Measurements from ENCODE around the gene PKNOX2. TPM values are rescaled to one million over a fixed set of nuclear protein-coding genes. Genes with fewer than 3 reads are reported as not detected.

Gene PKNOX2
- total RNA-seq, 1 experiment from 2014 or later: not detected

DNA sequence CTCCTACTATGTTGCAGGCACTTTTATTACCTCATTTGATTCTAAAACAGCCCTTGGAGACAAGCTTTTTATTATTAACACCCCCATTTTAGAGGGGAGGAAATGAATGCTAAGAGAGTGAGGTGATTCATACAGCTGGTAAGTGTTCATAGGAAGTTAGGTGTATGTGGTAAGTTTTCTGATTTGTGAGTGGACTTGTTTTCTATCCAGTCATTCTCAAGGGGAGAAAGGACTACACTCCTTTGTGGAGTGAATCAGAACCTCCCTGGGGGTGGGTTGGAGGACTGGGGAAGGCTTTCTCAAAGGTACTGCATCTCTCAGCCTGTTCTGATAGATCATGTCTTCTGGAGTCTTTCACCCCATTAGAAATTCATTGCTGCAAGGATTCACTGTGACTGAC, 23.5 kb downstream of the PKNOX2 start:
- H3K4me3 Mint-ChIP-seq (ENCODE audit: low read depth, unreplicated experiment): no peak overlapping the region
- CTCF ChIA-PET: interaction anchor here (0.6 kb wide), 1 partner anchor 1697 kb away, joined by 3 read pairs; no protein-coding TSS in a partner anchor
- intact Hi-C loops (cut with micrococcal nuclease; ENCODE audit: unreplicated experiment): no loop called here
- BruUV-seq (replicated peaks): no TSS peak
- H3K4me1 Mint-ChIP-seq (ENCODE audit: low read depth, unreplicated experiment): no peaks in the 10 kb centered on the region
- no peaks in the 10 kb centered on the region for H3K9me3 Mint-ChIP-seq (ENCODE audit: low read depth, unreplicated experiment)
- TF ChIP-seq, protein P1, sequence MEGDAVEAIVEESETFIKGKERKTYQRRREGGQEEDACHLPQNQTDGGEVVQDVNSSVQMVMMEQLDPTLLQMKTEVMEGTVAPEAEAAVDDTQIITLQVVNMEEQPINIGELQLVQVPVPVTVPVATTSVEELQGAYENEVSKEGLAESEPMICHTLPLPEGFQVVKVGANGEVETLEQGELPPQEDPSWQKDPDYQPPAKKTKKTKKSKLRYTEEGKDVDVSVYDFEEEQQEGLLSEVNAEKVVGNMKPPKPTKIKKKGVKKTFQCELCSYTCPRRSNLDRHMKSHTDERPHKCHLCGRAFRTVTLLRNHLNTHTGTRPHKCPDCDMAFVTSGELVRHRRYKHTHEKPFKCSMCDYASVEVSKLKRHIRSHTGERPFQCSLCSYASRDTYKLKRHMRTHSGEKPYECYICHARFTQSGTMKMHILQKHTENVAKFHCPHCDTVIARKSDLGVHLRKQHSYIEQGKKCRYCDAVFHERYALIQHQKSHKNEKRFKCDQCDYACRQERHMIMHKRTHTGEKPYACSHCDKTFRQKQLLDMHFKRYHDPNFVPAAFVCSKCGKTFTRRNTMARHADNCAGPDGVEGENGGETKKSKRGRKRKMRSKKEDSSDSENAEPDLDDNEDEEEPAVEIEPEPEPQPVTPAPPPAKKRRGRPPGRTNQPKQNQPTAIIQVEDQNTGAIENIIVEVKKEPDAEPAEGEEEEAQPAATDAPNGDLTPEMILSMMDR (IDR thresholded peaks at IDR 0.05; ENCODE audit: unreplicated experiment): no peak
- H3K27me3 Mint-ChIP-seq (ENCODE audit: unreplicated experiment): peaks cover 73% of the 10 kb centered on the region
- no peaks in the 10 kb centered on the region for H3K36me3 Mint-ChIP-seq (ENCODE audit: insufficient read depth, unreplicated experiment)
- no peak overlapping the region for H3K27ac Mint-ChIP-seq (ENCODE audit: unreplicated experiment)
- DNase-seq: no peak

DNA sequence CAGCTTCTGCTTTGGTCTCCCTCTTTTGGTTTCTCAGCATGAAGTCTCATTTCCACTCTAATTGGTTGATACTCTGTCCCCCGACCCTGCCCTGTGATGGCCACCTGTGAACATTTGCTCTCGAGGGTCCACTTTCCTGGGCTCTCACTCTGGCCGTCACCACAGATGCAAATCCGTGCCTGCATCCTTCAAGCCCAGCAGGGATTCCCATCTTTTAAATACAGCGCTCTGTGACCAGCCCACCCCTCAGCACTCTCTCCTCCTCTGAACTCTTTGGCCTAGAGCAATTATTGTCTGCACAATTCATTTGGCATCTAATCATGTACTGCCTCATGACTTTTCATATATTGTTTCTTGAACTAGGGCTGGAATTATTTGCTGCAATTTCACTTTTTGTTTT, 26.0 kb downstream of the PKNOX2 start:
- intact Hi-C loops (cut with micrococcal nuclease; ENCODE audit: unreplicated experiment): no loop called here
- Mint-ChIP-seq H3K27ac (ENCODE audit: unreplicated experiment) (no peak overlapping the region), H3K4me1 (ENCODE audit: low read depth, unreplicated experiment) (no peaks in the 10 kb centered on the region), H3K9me3 (ENCODE audit: low read depth, unreplicated experiment) (no peaks in the 10 kb centered on the region), H3K36me3 (ENCODE audit: insufficient read depth, unreplicated experiment) (no peaks in the 10 kb centered on the region), H3K4me3 (ENCODE audit: low read depth, unreplicated experiment) (no peak overlapping the region), H3K27me3 (ENCODE audit: unreplicated experiment) (peaks cover 72% of the 10 kb centered on the region)
- TF ChIP-seq, protein P1 (IDR thresholded peaks at IDR 0.05; ENCODE audit: unreplicated experiment): no peak
- no TSS peak for BruUV-seq (replicated peaks)
- CTCF ChIA-PET: no interaction called here
- no peak for DNase-seq

GRCh38 chr11:125192183-125192582, 27.6 kb downstream of the PKNOX2 start:
- CTCF ChIA-PET: no interaction called here
- H3K27ac Mint-ChIP-seq (ENCODE audit: unreplicated experiment): no peak overlapping the region

DNA sequence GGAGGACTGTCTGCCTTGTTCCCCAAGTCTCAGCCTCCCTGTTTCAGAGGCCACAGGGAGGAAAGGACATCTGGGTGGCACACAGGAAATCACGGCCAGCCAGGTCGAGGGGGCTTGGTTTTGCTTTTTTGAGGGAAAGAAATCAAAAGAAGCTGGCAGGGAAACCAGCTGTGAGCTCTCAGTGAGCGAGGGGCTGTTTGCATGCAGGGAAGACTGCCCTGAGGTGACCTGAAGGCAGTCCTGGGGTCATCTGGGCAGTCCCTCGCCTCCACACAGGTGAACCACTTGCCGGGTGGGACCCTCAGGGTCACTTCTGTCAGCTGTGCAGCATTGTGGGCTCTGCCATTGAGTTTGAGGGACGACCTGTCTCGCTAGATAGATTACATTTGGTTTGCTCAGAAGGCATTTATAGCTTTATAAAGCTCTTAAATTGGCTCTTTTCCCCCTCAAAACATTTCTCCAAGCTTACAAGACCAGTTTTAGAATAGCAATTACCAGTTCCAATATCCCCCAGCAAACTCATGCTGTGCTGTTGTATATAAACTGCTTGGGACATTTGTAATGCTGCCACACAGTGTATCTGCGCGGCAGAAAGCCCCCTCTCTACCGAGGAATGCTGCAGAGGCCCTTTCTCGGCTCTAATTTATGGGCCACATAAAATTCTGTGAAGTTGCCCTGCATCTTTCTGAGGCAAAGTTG, 28.3 kb downstream of the PKNOX2 start:
- CTCF ChIA-PET: no interaction called here
- no peaks in the 10 kb centered on the region for H3K9me3 Mint-ChIP-seq (ENCODE audit: low read depth, unreplicated experiment)
- H3K27ac Mint-ChIP-seq (ENCODE audit: unreplicated experiment): no peak overlapping the region
- intact Hi-C loops (cut with micrococcal nuclease; ENCODE audit: unreplicated experiment): no loop called here
- no peaks in the 10 kb centered on the region for H3K4me1 Mint-ChIP-seq (ENCODE audit: low read depth, unreplicated experiment)
- BruUV-seq (replicated peaks): no TSS peak
- H3K27me3 Mint-ChIP-seq (ENCODE audit: unreplicated experiment): peaks cover 75% of the 10 kb centered on the region
- DNase-seq: no peak
- H3K4me3 Mint-ChIP-seq (ENCODE audit: low read depth, unreplicated experiment): no peak overlapping the region
- H3K36me3 Mint-ChIP-seq (ENCODE audit: insufficient read depth, unreplicated experiment): no peaks in the 10 kb centered on the region
- TF ChIP-seq, protein P1 (IDR thresholded peaks at IDR 0.05; ENCODE audit: unreplicated experiment): no peak

More at GRCh38 chr11:125192183-125192582, 27.6 kb downstream of the PKNOX2 start:
- Mint-ChIP-seq H3K9me3 (ENCODE audit: low read depth, unreplicated experiment) (no peaks in the 10 kb centered on the region), H3K36me3 (ENCODE audit: insufficient read depth, unreplicated experiment) (no peaks in the 10 kb centered on the region), H3K4me1 (ENCODE audit: low read depth, unreplicated experiment) (no peaks in the 10 kb centered on the region), H3K27me3 (ENCODE audit: unreplicated experiment) (peaks cover 75% of the 10 kb centered on the region), H3K4me3 (ENCODE audit: low read depth, unreplicated experiment) (no peak overlapping the region)
- no peak for DNase-seq
- TF ChIP-seq, protein P1 (IDR thresholded peaks at IDR 0.05; ENCODE audit: unreplicated experiment): no peak
- intact Hi-C loops (cut with micrococcal nuclease; ENCODE audit: unreplicated experiment): no loop called here
- no TSS peak for BruUV-seq (replicated peaks)
